ENCODE results near the gene PER3.

DNA sequence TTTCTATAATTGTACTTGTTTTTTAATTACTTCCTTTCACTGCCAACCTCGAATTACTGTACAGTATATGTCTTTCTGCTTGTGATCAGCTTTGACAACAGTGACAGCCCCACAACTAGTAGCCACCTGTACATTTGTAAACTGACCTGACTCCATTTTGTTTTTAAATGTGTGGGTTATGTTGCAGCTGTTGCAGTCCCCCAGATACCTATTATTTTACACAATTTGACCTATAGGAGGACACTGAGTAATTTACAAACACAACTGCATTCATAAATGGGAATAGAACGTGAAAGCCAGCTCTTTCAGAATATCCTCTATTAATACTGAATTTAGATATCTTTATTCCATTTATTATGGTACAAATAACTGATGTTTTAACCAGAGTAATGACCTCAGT lies 15.5 kb upstream of the PER3 start:
- TF ChIP-seq, protein P1, sequence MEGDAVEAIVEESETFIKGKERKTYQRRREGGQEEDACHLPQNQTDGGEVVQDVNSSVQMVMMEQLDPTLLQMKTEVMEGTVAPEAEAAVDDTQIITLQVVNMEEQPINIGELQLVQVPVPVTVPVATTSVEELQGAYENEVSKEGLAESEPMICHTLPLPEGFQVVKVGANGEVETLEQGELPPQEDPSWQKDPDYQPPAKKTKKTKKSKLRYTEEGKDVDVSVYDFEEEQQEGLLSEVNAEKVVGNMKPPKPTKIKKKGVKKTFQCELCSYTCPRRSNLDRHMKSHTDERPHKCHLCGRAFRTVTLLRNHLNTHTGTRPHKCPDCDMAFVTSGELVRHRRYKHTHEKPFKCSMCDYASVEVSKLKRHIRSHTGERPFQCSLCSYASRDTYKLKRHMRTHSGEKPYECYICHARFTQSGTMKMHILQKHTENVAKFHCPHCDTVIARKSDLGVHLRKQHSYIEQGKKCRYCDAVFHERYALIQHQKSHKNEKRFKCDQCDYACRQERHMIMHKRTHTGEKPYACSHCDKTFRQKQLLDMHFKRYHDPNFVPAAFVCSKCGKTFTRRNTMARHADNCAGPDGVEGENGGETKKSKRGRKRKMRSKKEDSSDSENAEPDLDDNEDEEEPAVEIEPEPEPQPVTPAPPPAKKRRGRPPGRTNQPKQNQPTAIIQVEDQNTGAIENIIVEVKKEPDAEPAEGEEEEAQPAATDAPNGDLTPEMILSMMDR (optimal IDR thresholded peaks at IDR 0.05 in 1 of 3, IDR thresholded peaks at IDR 0.05 in 1 of 3, conservative IDR thresholded peaks at IDR 0.05 in 1 of 3; ENCODE audit: extremely low read depth in 1 of 3, insufficient read depth in 2 of 3, low read length in 3 of 3): no peak
- TF ChIP-seq EZH2 (IDR thresholded peaks at IDR 0.05; ENCODE audit: low read length): no peak
